C1 segment of cervical spinal cord (tissue), 14 donors: ENCODE data around the gene STK38.

Source experiments
- DNase-seq, 14 donors: peaks; one replicate each; lab custom pipeline; 2025; lab: John Stamatoyannopoulos, UW

The STK38 gene

DNA sequence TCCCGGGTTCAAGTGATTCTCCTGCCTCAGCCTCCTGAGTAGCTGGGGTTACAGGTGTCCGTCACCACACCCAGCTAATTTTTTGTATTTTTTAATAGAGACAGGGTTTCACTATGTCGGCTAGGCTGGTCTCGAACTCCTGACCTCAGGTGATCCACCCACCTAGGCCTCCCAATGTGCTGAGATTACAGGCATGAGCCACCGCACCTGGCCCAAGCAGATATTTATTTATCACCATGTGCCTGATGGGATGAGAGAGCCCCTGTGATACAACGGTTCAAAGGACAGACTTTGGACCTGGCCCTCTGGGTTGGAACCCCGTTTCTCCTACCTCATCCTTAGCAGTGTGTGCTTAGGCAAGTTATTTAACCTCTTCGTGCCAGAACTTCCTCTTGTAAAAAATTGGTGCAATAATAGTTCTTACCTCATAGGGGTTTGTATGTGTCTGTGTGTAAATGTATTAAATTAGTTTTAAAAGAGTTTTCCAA, 19.2 kb upstream of the STK38 start:
- DNase-seq = no peak

DNA sequence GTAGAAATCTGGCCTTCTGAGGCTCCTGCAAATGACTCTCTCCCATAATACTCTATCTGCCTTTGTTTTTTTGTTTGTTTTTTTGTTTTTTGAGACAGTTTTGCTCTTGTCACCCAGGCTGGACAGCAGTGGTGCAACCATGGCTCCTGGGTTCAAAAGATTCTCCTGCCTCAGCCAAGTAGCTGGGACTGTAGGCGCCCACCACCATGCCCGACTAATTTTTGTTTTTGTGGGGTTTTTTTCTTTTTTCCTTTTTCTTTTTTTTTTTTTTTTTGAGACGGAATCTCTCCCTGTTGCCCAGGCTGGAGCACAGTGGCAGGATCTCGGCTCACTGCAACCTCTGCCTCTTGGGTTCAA, 16.6 kb upstream of the STK38 start:
- no peak for DNase-seq

- DNase-seq = no peak
Measured at GRCh38 chr6:36563237-36563927, 16.1 kb upstream of the STK38 start.

DNA sequence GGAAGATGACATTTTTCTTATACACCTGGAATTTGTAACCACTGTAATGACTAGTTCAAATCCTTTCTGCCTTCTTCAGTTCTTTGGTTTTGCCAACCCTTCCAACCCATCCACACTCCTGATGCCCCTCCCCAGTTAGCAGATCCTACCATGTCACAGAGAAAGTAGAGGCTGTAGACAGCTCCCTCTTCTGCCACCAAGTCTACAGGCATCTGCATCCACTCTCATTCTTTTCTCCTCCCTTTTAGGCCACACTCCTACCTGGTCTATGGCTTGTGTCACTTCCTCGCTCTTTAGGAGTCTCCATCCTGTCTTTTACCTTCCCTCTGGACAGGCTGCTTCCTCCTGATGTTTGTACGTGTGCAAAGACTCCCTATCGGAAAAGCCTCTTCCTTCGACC, 13.5 kb upstream of the STK38 start:
- DNase-seq = no peak

DNA sequence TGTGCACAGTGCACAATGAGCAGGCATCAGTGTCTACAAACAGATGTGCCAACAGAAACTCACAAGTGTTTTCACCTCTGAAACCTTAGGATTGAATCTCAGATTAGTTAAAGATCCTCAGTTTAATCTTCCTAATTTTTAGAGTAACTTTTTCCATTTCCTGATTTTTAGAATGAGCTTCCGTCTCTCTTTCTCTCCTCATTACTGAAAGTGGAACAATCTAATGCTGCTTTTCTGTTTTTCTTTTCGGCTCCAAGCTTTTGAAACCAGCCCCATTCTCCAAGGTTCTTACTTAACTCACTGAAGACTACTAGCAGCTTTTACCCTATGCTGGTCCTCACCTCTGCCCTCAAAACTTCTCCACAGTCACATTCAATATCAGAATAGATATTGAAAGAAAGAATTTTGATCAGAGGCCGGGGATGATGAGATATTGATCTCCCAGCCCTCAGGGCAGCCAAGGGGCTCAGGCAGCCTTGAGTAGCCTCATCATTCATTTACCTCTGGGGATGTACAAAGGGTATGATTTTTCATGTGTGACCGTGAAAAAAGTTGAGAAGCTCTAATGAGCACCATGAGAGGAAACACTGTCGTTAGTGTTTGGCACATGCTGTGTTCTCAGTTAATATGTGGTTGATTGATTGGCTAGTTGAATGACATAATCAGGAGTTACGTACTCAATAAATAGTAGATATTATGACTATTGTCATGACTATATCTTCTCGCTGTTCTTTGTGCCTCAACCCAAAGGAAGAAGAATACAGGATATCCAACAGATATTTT, 11.9 kb upstream of the STK38 start:
- DNase-seq = no peak

DNA sequence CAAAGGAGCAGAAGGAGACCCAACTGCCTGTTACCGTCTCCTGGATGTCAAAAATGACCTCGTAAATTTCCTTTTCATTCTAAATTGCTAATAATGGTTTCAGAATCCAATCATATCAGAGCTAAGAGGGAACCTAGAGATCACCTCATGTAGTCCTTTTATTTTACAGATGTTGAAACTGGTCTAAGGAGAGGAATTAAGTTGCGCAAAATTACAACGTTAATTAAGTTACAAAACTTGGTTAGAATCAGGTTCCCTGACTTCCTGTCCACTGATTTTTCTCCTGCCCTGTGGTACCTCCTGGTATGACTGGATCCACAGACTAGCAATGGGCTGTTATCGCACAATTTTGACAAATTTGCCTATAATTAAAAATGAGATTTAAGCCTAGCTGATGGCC, 9.0 kb upstream of the STK38 start:
- no peak for DNase-seq

DNA sequence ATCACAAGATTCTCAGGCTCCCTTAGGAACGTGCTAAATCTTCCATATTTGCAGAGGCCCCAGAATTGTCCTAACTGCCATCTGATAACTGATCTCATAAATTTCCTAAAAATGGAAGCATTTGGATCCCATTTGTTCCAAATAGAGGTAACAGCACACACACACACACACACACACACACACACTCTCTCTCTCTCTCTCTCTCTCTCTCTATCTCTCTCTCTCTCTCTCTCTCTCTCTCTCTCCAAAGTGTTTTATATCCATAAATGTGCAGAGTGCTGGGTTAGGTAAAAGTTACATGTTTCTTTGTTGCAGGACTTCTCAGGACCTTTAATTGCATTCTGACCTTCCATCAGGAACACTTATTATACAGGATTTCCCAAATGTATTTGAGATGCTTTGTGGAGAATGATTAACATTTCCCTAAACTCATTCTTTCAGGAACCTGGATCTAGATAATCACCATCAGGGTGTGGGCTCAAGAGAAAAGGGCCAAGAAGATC, 8.5 kb upstream of the STK38 start:
- no peak for DNase-seq

DNA sequence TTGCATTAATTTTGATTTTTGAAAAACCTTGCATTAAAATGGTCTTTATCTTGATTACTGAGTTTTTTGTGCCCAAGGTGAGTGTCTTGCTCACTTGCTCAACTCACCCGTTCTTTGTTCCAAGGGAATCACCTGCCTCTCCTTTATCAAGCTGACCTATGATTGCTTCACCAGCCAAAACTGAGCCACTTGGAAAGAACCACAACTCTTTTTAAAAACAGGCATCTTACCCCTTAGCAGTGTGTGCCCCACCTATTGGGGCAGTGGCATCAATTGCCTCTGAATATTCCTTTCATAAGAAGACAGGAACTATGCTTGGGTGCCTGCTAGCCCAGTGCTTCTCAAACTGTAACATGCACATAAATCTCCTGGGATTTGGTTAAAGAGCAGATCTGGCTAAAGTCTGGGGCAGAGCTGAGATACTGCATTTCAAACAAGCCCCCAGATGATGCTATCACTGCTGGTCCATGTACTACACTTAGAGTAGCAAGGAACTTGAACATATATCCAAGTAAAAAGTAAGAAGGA, 3.3 kb upstream of the STK38 start:
- no peak for DNase-seq

- no peak for DNase-seq
Measured at GRCh38 chr6:36548401-36548743, 1.1 kb upstream of the STK38 start.

- DNase-seq = no peak
Measured at GRCh38 chr6:36547646-36548400, 544 bp upstream of the STK38 start.

GRCh38 chr6:36546308-36546919, 865 bp downstream of the STK38 start:
- peak in 7 of 14 donors; percentile 17 to 73 (median 48) for DNase-seq

- no peak for DNase-seq
Measured at GRCh38 chr6:36545767-36546307, 1.4 kb downstream of the STK38 start.

- no peak for DNase-seq
Measured at GRCh38 chr6:36544228-36544627, 3.1 kb downstream of the STK38 start.

- DNase-seq = no peak
Measured at GRCh38 chr6:36542041-36542440, 5.2 kb downstream of the STK38 start.

DNA sequence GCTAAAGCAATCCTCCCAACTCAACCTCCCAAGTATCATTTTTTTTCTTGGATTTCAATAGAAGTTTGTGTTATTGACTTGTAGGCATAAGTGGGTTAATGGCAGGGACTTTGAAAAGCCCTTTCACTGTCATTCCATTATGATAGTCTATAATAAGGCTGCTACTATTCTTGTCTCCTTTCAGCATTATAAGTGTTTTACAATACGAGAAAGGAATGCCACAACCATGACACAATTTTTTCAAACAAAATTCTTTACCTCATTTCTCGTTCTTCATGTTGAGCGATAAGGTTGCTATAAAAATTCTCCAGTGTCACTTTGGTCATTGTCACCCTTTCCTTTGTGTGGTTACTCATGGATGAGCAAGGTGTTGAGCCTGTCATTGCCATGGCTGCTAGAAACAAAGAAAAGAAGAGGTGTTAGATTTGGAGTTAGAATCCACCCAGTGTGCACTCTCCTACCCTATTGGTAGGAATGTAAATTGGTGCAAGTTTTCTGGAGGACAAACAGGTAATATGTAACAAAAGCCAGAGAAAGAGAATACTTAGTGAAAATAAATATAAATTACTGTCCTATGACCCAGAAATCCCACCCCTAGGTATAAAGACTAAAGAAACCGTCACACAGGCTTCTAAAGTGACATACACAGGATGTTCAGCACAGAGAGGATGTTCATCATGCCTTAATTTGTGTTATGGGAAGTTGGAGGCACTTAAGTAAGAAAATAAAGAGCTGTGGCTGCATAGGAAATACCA, 7.3 kb downstream of the STK38 start:
- DNase-seq = no peak

- no peak for DNase-seq
Measured at GRCh38 chr6:36536873-36537547, 10.3 kb downstream of the STK38 start.

DNA sequence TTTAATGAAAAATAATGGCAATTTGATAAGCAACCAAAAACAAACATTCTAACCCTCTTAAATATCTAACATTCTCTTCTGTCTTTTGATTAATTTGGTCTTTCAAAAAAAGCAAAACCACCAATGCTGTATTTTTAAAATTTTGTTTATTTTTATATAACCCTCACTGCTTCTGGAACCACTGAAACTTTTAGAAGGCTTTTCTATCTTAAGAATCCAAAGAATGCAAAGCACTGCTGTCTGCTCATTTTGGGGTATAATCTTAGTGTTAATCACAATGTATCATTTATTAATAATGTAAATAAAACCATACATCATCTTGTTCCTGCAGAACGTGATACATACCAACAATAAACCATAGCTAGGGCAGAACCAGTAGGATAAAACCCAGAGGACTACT, 14.0 kb downstream of the STK38 start:
- DNase-seq = no peak

DNA sequence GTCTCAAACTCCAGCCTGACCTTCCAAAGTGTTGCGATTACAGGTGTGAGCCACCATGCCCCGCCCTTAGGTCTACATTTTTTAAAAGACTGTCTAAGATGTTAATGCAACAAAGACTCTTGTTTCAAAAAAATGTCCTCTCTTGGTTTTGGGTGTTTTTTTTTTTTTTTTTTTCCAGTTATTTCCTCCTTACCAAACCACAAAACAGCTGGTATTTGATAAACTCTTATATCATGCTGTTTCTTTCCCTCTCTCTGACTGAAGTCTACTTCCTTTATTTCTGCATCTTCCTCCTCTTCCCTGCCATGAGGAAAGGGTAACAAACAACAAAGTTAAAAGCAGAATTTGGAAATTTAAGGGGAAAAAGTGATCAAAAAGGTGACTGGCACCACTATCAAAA, 21.2 kb downstream of the STK38 start:
- DNase-seq = no peak

DNA sequence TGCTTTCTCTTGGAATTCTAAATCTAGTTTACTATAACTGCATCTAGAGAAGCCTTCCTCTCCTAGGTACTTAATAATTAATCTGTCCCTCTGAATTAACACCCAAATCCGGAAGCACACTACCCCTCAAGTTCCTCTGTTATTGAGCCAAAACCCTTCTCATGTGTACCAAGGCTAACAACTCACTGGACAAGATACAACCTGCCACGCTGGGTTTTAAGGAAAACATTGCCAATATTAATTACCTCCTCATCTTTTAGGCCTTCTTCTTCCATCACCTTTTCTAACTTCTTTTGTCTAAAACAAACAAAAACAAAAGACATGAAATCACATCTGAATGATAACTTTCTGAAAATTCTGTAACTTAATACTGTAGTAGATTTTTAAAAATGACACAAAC, 21.9 kb downstream of the STK38 start:
- DNase-seq = no peak

DNA sequence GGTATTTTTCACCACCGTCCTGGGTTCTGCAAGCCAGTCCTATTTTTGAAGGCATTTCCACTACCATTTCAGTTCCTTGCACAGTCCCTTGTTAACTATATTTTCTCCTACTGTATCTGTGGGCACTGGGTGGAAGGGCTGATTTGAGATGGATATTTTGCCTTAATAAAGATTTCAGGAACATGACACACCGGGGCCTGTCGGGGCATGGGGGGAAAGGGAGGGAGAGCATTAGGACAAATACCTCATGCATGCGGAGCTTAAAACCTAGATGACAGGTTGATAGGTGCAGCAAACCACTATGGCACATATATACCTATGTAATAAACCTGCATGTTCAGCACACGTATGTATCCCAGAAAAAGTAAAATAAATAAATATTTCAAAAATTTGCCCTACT, 22.4 kb downstream of the STK38 start:
- DNase-seq = no peak
